ENCODE results near the gene NAALADL2. TPM values are rescaled to one million over a fixed set of nuclear protein-coding genes. Genes with fewer than 3 reads are reported as not detected.

NAALADL2 gene
- total and polyA plus RNA-seq, 2 donors (not counting 3 experiments of a cell fraction or from before 2014, with no cell fraction given), result 1.1 to 4.0 TPM

- no peak overlapping the region for H3K9ac ChIP-seq (replicated peaks; ENCODE audit: extremely low read depth, insufficient read depth, low read length)
- no peaks in the 10 kb centered on the region for H3K4me1 ChIP-seq (ENCODE audit: control insufficient read depth, extremely low read depth, insufficient read depth, low read length)
- no peaks in the 10 kb centered on the region for H3K36me3 ChIP-seq (ENCODE audit: control insufficient read depth in 2 of 2, extremely low read depth in 1 of 2, insufficient read depth in 2 of 2, low read length in 2 of 2)
- no peak overlapping the region for H2AFZ ChIP-seq (ENCODE audit: low read depth, low read length)
- intact Hi-C loops (cut with micrococcal nuclease), result no loop called here
- no peaks in the 10 kb centered on the region for H3K27me3 ChIP-seq (ENCODE audit: control insufficient read depth in 2 of 2, insufficient read depth in 2 of 2, low read length in 2 of 2)
- POLR2A ChIA-PET, result interaction anchor here (0.6 kb wide), 1 partner anchor 1856 kb away, joined by 3 read pairs; no protein-coding TSS in a partner anchor
- H3K9me3 ChIP-seq (replicated peaks; ENCODE audit: control insufficient read depth, insufficient read depth, low read length), result no peaks in the 10 kb centered on the region
- dilution Hi-C loops (cut with MboI; ENCODE audit: extremely low pct_ligation_motif_present, low sequenced_read_pairs), result no loop called here
- no peaks in the 10 kb centered on the region for H3K79me2 ChIP-seq (ENCODE audit: control insufficient read depth, insufficient read depth, low read length)
- no peak overlapping the region for H3K27ac ChIP-seq (ENCODE audit: insufficient read depth, low read depth, low read length)
- H3K4me3 ChIP-seq (replicated peaks in 1 of 3; ENCODE audit: insufficient read depth in 1 of 3, low read depth in 1 of 3, low read length in 3 of 3), result no peak overlapping the region
- no peak for DNase-seq (ENCODE audit: low read depth, low spot score)
- H3K4me2 ChIP-seq (ENCODE audit: insufficient read depth, low read length), result no peak overlapping the region
- CTCF ChIA-PET, result interaction anchor here (1.0 kb wide), 1 partner anchor 9 kb away, joined by 3 read pairs; no protein-coding TSS in a partner anchor
- no peaks in the 10 kb centered on the region for H4K20me1 ChIP-seq (replicated peaks; ENCODE audit: control insufficient read depth, extremely low read depth, insufficient read depth, low read length)
- TF ChIP-seq MAX (IDR thresholded peaks at IDR 0.05; ENCODE audit: insufficient read depth, insufficient read length) (no peak), MYC (IDR thresholded peaks at IDR 0.05; ENCODE audit: low read depth, low read length) (no peak), EZH2 (IDR thresholded peaks at IDR 0.05; ENCODE audit: borderline replicate concordance, low read depth, low read length, severe bottlenecking) (no peak), FOS (IDR thresholded peaks at IDR 0.05; ENCODE audit: borderline replicate concordance, insufficient read depth, low read length) (no peak), POLR2A (IDR thresholded peaks at IDR 0.05; ENCODE audit: low read depth, low read length) (no peak), CTCF (IDR thresholded peaks at IDR 0.05; ENCODE audit: extremely low read depth in 1 of 2, insufficient read depth in 1 of 2, low read depth in 1 of 2, low read length in 2 of 2) (no peak), JUN (IDR thresholded peaks at IDR 0.05; ENCODE audit: borderline replicate concordance, insufficient read depth, insufficient read length, low read depth) (no peak), POLR2AphosphoS5 (IDR thresholded peaks at IDR 0.05; ENCODE audit: insufficient read depth, low read depth, low read length) (no peak), GATA2 (IDR thresholded peaks at IDR 0.05; ENCODE audit: insufficient read depth, insufficient read length, low read depth, low read length) (no peak)
- FAIRE-seq, result no peak
- no peaks in the 10 kb centered on the region for H3K9me1 ChIP-seq (replicated peaks; ENCODE audit: control insufficient read depth, extremely low read depth, insufficient read depth, low read length)
- BruUV-seq (replicated peaks), result no TSS peak
Measured at GRCh38 chr3:175018946-175019727, 160.0 kb downstream of the NAALADL2 start.

Measured in endothelial cell of umbilical vein (primary cell).